SK-N-SH treated with all-trans-retinoic acid at 6 μM for 48 hours (cell line): ENCODE measurements around the gene ZNF124.

Experiments used
- ESRRG ChIP-seq: fragments of 250-450 bp; sonication (Bioruptor Pico); IDR thresholded peaks from 2 replicates; pipeline ENCODE4 v1.6.1; 2021; ENCODE audit warnings: mild to moderate bottlenecking
- RARB ChIP-seq: fragments of 250-450 bp; sonication (Bioruptor Pico); IDR thresholded peaks from 2 replicates; pipeline ENCODE4 v1.8.0; 2021; ENCODE audit warnings: mild to moderate bottlenecking, moderate library complexity
- TOX ChIP-seq: fragments of 250-450 bp; sonication (Bioruptor Pico); IDR thresholded peaks from 2 replicates; pipeline ENCODE4 v1.8.0; 2021; ENCODE audit warnings: mild to moderate bottlenecking, moderate library complexity, borderline replicate concordance
- ZFP3 ChIP-seq: fragments of 250-450 bp; sonication (Bioruptor Pico); IDR thresholded peaks from 2 replicates; pipeline ENCODE4 v1.5.0; 2020; ENCODE audit warnings: mild to moderate bottlenecking, moderate library complexity
- ZFP30 ChIP-seq: fragments of 450-650 bp; formaldehyde crosslinking; IDR thresholded peaks from 2 replicates; pipeline ENCODE4 v1.5.0; 2022; ENCODE audit warnings: mild to moderate bottlenecking, moderate library complexity
- ZNF565 ChIP-seq: fragments of 450-650 bp; formaldehyde crosslinking; conservative IDR thresholded peaks from 2 replicates; pipeline ENCODE4 v1.5.0; 2020; ENCODE audit warnings: low read depth, mild to moderate bottlenecking, moderate library complexity
- ZNF8 ChIP-seq: fragments of 450-650 bp; formaldehyde crosslinking; IDR thresholded peaks from 2 replicates; pipeline ENCODE4 v1.5.0; 2020; ENCODE audit warnings: mild to moderate bottlenecking, moderate library complexity
- TF ChIP-seq, protein P1 (sequence below): fragments of 250-450 bp; sonication (Bioruptor Pico); IDR thresholded peaks from 2 replicates; pipeline ENCODE4 v1.8.0; 2020; ENCODE audit warnings: mild to moderate bottlenecking, moderate library complexity, borderline replicate concordance

GRCh38 chr1:247145279-247145678 lies 26.5 kb downstream of the ZNF124 start:
- TF ChIP-seq ZNF565 (no peak), ZNF8 (CRISPR knock-in tag) (no peak), RARB (CRISPR knock-in tag) (no peak), TOX (no peak), ZFP3 (CRISPR knock-in tag) (no peak), ZFP30 (CRISPR knock-in tag) (no peak), ESRRG (CRISPR knock-in tag) (no peak)
- TF ChIP-seq, protein P1, sequence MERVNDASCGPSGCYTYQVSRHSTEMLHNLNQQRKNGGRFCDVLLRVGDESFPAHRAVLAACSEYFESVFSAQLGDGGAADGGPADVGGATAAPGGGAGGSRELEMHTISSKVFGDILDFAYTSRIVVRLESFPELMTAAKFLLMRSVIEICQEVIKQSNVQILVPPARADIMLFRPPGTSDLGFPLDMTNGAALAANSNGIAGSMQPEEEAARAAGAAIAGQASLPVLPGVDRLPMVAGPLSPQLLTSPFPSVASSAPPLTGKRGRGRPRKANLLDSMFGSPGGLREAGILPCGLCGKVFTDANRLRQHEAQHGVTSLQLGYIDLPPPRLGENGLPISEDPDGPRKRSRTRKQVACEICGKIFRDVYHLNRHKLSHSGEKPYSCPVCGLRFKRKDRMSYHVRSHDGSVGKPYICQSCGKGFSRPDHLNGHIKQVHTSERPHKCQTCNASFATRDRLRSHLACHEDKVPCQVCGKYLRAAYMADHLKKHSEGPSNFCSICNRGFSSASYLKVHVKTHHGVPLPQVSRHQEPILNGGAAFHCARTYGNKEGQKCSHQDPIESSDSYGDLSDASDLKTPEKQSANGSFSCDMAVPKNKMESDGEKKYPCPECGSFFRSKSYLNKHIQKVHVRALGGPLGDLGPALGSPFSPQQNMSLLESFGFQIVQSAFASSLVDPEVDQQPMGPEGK (CRISPR knock-in tag): no peak
